Mesenteric fat pad (tissue), 1 donor: Measurements from ENCODE around the gene SF3B2. TPM values are rescaled to one million over a fixed set of nuclear protein-coding genes. Genes with fewer than 3 reads are reported as not detected.

Source experiments
- DNase-seq: peaks from one replicate; pipeline ENCODE4 v3.0.0-alpha.2; 2020; ENCODE audit warnings: low spot score
- total RNA-seq: library from RNA; stranded (reverse); fragmentation: NEBNext Ultra II Directional; extraction: Animal tissue kit (Norgen Biotek cat#: 25700); gene quantifications from one replicate; pipeline ENCODE4 v1.2.1, GENCODE V29; 2021
- donor health status: DM: yes; HTN: yes; CAD: no.

Gene SF3B2
- total RNA-seq, 1 donor from 2014 or later: 164 TPM

- no peak for DNase-seq
Measured at GRCh38 chr11:66048547-66049323, 3.4 kb upstream of the SF3B2 start, which contains the start of gene GAL3ST3. Gene GAL3ST3, minus strand, starts transcription at chr11:66049161. Its CDS starts 3,746 bp downstream, at chr11:66045415.

- no peak for DNase-seq
Measured at GRCh38 chr11:66050581-66051231, 1.5 kb upstream of the SF3B2 start.

- DNase-seq: no peak
Measured at GRCh38 chr11:66051371-66051765, 796 bp upstream of the SF3B2 start.

GRCh38 chr11:66052664-66052982, 459 bp downstream of the SF3B2 start:
- DNase-seq: no peak

- DNase-seq: no peak
Measured at GRCh38 chr11:66055021-66055420, 2.9 kb downstream of the SF3B2 start.

GRCh38 chr11:66056501-66056900, 4.3 kb downstream of the SF3B2 start:
- no peak for DNase-seq

- DNase-seq: no peak
Measured at GRCh38 chr11:66059966-66060680, 8.0 kb downstream of the SF3B2 start.

- DNase-seq: no peak
Measured at GRCh38 chr11:66061268-66061667, 9.1 kb downstream of the SF3B2 start.

- DNase-seq: no peak
Measured at GRCh38 chr11:66062408-66062807, 10.2 kb downstream of the SF3B2 start.

GRCh38 chr11:66063900-66064299, 11.7 kb downstream of the SF3B2 start:
- no peak for DNase-seq

- no peak for DNase-seq
Measured at GRCh38 chr11:66064571-66064970, 12.4 kb downstream of the SF3B2 start.

GRCh38 chr11:66066751-66067150, 14.6 kb downstream of the SF3B2 start:
- DNase-seq: no peak

GRCh38 chr11:66067640-66068039, 15.5 kb downstream of the SF3B2 start:
- no peak for DNase-seq

- no peak for DNase-seq
Measured at GRCh38 chr11:66068154-66068821, 16.1 kb downstream of the SF3B2 start.

GRCh38 chr11:66068923-66069714, 17.0 kb downstream of the SF3B2 start:
- no peak for DNase-seq

GRCh38 chr11:66069715-66070603, 17.8 kb downstream of the SF3B2 start, which contains the start of gene PACS1:
Gene PACS1, plus strand, starts transcription at chr11:66070272. Its CDS starts 215 bp downstream, at chr11:66070487.
- DNase-seq: peak; percentile 94

GRCh38 chr11:66070604-66071380, 18.6 kb downstream of the SF3B2 start:
- DNase-seq: no peak

GRCh38 chr11:66071381-66071801, 19.2 kb downstream of the SF3B2 start:
- no peak for DNase-seq

- no peak for DNase-seq
Measured at GRCh38 chr11:66072081-66072480, 19.9 kb downstream of the SF3B2 start.
